Muscle layer of colon (tissue), 2 donors: ENCODE data around the gene GLUL.
"Not testable (repeated sequence)": the region's sequence is repeated elsewhere in the genome, so short reads cannot be mapped to it uniquely, and the experiment has no call there.

Experiments used
- H3K27ac ChIP-seq: one replicate; pipeline ENCODE4 v1.7.0; 2013; ENCODE audit warnings: low read depth, mild to moderate bottlenecking, low read length, moderate library complexity
- H3K27me3 ChIP-seq, 2 donors: one replicate each; pipeline ENCODE4 v1.7.0; 2013; ENCODE audit warnings: low read length in 2 of 2, mild to moderate bottlenecking in 2 of 2; ENCODE audit not compliant: insufficient read depth in 2 of 2, control insufficient read depth in 1 of 2
- H3K36me3 ChIP-seq: one replicate; pipeline ENCODE4 v1.7.0; 2013; ENCODE audit warnings: mild to moderate bottlenecking, low read length; ENCODE audit not compliant: insufficient read depth
- H3K4me1 ChIP-seq: one replicate; pipeline ENCODE4 v1.7.0; 2013; ENCODE audit warnings: mild to moderate bottlenecking, low read length; ENCODE audit not compliant: insufficient read depth
- H3K4me3 ChIP-seq, 2 donors: one replicate each; pipeline ENCODE4 v1.7.0; 2013; ENCODE audit warnings: low read length in 2 of 2, low read depth in 1 of 2, mild to moderate bottlenecking in 1 of 2, moderate library complexity in 1 of 2
- H3K9ac ChIP-seq: one replicate; pipeline ENCODE4 v1.7.0; 2013; ENCODE audit warnings: low read length
- H3K9me3 ChIP-seq: one replicate; pipeline ENCODE4 v1.7.0; 2013; ENCODE audit warnings: mild to moderate bottlenecking, low read length
- donor health status: abdominal sarcoma.
- donor health status: Adenocarcinoma of cecum.

Gene GLUL

DNA sequence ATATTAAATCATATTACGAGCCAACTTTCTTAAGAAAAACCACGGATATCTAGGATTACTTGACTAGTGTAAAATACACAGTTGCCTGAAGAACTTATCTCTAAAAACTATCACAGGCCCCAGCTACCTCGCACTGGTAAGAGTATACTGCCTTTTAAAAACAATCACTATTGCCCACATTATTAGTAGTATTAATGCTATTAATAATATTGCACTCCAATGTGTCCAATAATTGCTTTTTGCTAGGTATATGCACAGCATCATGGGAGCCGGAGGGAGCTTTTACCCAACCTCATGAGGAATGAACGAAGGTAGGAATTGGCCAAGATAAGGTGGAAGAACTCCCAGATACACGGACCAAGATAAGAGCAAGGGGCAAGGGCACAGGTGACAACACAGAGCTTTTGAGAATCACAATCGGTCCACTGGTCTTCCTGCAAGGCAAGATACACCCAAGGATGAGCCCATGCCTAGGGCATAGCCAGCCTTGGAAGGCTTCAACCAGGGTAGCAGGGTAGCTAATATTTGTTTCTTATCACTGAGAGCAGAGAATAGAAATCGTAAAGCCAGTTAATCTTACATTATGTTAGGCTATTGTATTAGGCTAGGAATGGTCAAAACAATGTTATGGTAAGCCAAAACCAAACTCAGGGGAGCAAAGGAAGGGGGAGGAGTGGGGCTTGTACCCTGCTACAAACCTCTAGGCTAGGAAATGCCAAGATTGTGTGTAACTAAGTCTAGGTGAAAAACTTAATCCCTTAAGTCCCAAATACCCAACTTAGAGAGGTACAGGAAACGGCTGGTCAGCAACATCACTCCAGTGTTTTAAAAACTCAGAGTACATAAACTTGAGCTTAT lies 9.4 kb downstream of the GLUL start:
- H3K9me3 ChIP-seq, result no peaks in the 10 kb centered on the region
- no peak overlapping the region for H3K4me3 ChIP-seq
- H3K9ac ChIP-seq, result no peak overlapping the region
- H3K27ac ChIP-seq, result no peak overlapping the region
- H3K27me3 ChIP-seq, result no peaks in the 10 kb centered on the region
- H3K36me3 ChIP-seq, result peaks cover 49% of the 10 kb centered on the region
- no peaks in the 10 kb centered on the region for H3K4me1 ChIP-seq

GRCh38 chr1:182380199-182380598 lies 11.4 kb downstream of the GLUL start:
- Histone ChIP-seq H3K9ac (no peak overlapping the region), H3K4me1 (no peaks in the 10 kb centered on the region), H3K36me3 (peaks cover 29% of the 10 kb centered on the region), H3K9me3 (no peaks in the 10 kb centered on the region), H3K4me3 (no peak overlapping the region), H3K27ac (no peak overlapping the region), H3K27me3 (no peaks in the 10 kb centered on the region)

GRCh38 chr1:182379781-182380180 lies 11.8 kb downstream of the GLUL start:
- not testable (repeated sequence) for H3K9me3 ChIP-seq, H3K4me3 ChIP-seq, H3K4me1 ChIP-seq, H3K27me3 ChIP-seq, H3K27ac ChIP-seq, H3K9ac ChIP-seq
- peaks cover 27% of the 10 kb centered on the region for H3K36me3 ChIP-seq

DNA sequence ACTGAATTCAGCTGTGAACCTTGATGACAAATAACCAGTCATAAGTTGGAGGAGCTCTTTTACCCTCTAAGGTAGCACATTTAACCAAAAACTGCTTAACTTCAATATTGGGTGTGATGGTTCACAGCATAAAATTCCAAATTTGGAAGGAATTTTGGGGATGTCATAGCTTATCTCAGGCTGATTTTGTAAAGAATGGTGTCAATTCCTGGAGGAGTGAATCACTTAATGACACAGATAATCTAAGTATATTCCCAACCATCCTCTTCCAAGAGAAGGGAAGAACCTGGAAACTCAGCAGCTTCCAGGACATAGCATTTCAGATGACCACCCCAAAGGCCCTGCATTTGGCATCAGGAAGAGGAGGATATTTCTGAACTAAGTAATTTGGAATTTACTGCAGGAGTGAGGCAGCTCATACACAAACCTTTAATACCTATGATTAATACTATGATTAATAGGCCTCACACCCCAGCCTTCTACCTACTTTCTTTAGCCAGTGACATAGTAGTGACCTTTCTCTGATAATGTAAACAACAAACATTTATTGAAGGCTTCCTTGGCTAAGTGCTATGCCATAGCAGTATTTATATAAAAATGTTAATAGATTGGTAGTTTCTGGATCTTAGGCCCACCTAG lies 14.5 kb downstream of the GLUL start:
- H3K27ac ChIP-seq, result no peak overlapping the region
- no peaks in the 10 kb centered on the region for H3K9me3 ChIP-seq
- no peak overlapping the region for H3K9ac ChIP-seq
- H3K27me3 ChIP-seq, result no peaks in the 10 kb centered on the region
- H3K4me3 ChIP-seq, result no peak overlapping the region
- peaks cover 1% of the 10 kb centered on the region for H3K36me3 ChIP-seq
- no peaks in the 10 kb centered on the region for H3K4me1 ChIP-seq

- no peak overlapping the region for H3K27ac ChIP-seq
These were observed 17.3 kb downstream of the GLUL start for GRCh38 chr1:182374101-182374834.

GRCh38 chr1:182370532-182370931 lies 21.1 kb downstream of the GLUL start:
- H3K9me3 ChIP-seq, result no peaks in the 10 kb centered on the region
- no peaks in the 10 kb centered on the region for H3K36me3 ChIP-seq
- H3K27ac ChIP-seq, result no peak overlapping the region
- H3K4me3 ChIP-seq, result no peak overlapping the region
- H3K4me1 ChIP-seq, result no peaks in the 10 kb centered on the region
- no peaks in the 10 kb centered on the region for H3K27me3 ChIP-seq
- no peak overlapping the region for H3K9ac ChIP-seq

More at GRCh38 chr1:182374101-182374834, 17.3 kb downstream of the GLUL start:
- H3K9ac ChIP-seq, result no peak overlapping the region
- no peaks in the 10 kb centered on the region for H3K9me3 ChIP-seq
- no peaks in the 10 kb centered on the region for H3K27me3 ChIP-seq
- no peaks in the 10 kb centered on the region for H3K36me3 ChIP-seq
- no peak overlapping the region for H3K4me3 ChIP-seq
- H3K4me1 ChIP-seq, result no peaks in the 10 kb centered on the region

- no peaks in the 10 kb centered on the region for H3K4me1 ChIP-seq
- H3K36me3 ChIP-seq, result no peaks in the 10 kb centered on the region
- H3K27ac ChIP-seq, result no peak overlapping the region
- H3K9ac ChIP-seq, result no peak overlapping the region
- H3K27me3 ChIP-seq, result no peaks in the 10 kb centered on the region
- no peaks in the 10 kb centered on the region for H3K9me3 ChIP-seq
- H3K4me3 ChIP-seq, result no peak overlapping the region
These were observed 22.7 kb downstream of the GLUL start for GRCh38 chr1:182368903-182369302.

- Histone ChIP-seq H3K9me3 (no peaks in the 10 kb centered on the region), H3K36me3 (no peaks in the 10 kb centered on the region), H3K4me1 (no peaks in the 10 kb centered on the region), H3K27ac (no peak overlapping the region), H3K9ac (no peak overlapping the region), H3K4me3 (no peak overlapping the region), H3K27me3 (no peaks in the 10 kb centered on the region)
These were observed 23.2 kb downstream of the GLUL start for GRCh38 chr1:182368358-182368757.

DNA sequence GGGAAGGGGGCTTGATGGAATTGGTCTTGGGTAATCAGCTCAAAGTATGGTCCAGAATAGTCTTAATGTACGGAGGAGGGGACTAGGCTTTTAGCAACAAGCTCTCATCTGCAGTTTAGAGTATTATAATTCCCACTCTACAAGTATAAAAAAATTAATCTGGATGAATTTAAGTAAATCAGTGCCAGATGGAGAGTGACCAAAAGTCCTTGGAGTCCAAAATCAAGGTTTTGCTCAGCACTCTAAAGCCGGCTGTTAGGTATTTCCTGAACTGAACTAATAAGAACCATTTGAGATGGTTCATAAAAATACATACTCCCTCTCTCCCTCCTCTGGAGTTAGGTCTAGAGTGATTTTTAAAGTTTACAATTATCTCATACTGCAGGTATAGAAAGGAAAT lies 23.7 kb downstream of the GLUL start:
- H3K36me3 ChIP-seq, result no peaks in the 10 kb centered on the region
- H3K27ac ChIP-seq, result no peak overlapping the region
- no peak overlapping the region for H3K9ac ChIP-seq
- H3K9me3 ChIP-seq, result no peaks in the 10 kb centered on the region
- H3K27me3 ChIP-seq, result no peaks in the 10 kb centered on the region
- no peak overlapping the region for H3K4me3 ChIP-seq
- no peaks in the 10 kb centered on the region for H3K4me1 ChIP-seq

DNA sequence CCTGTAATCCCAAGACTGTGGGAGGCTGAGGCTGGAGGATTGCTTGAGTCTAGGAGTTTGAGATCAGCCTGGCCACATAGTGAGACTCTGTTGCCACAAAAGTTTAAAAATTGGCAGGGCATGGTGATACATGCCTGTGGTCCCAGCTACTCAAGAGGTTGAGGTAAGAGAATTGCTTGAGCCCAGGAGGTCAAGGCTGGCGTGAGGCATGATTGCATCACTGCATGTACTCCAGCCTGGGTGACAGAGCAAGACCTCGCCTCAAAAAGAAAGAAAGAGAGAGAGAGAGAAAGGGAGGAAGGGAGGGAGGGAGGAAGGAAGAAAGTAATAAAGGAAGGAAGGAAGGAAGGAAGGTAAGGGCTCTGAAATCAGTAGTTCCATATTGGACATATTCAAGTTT lies 25.0 kb downstream of the GLUL start:
- Histone ChIP-seq H3K27me3 (no peaks in the 10 kb centered on the region), H3K9me3 (no peaks in the 10 kb centered on the region), H3K36me3 (no peaks in the 10 kb centered on the region), H3K4me1 (no peaks in the 10 kb centered on the region), H3K9ac (no peak overlapping the region), H3K27ac (no peak overlapping the region), H3K4me3 (no peak overlapping the region)

GRCh38 chr1:182359645-182360044 lies 31.9 kb downstream of the GLUL start:
- Histone ChIP-seq H3K4me3 (no peak overlapping the region), H3K36me3 (no peaks in the 10 kb centered on the region), H3K4me1 (no peaks in the 10 kb centered on the region), H3K27me3 (no peaks in the 10 kb centered on the region), H3K9me3 (no peaks in the 10 kb centered on the region), H3K9ac (no peak overlapping the region), H3K27ac (no peak overlapping the region)
